Activated naive CD4-positive, alpha-beta T cell treated with anti-CD3 and anti-CD28 coated beads for 36 hours (primary cell): Measurements from ENCODE around the gene RIMOC1. TPM values are rescaled to one million over a fixed set of nuclear protein-coding genes. Genes with fewer than 3 reads are reported as not detected.

Source experiments
- CTCF ChIA-PET: fragments of 350-600 bp; sonication (Branson Sonifier 250); formaldehyde crosslinking; loops from one replicate; lab custom pipeline; 2021; ENCODE audit warnings: antibody characterized with exemption; lab: Charles Lee
- DNase-seq: peaks from one replicate; pipeline ENCODE4 v3.0.0-alpha.2; 2020
- H3K27ac Mint-ChIP-seq: one replicate; pipeline ENCODE4 v1.8.0; 2021; ENCODE audit warnings: mild to moderate bottlenecking, mixed read lengths
- H3K27me3 Mint-ChIP-seq: one replicate; pipeline ENCODE4 v1.8.0; 2021; ENCODE audit warnings: low read depth, mixed read lengths
- H3K36me3 Mint-ChIP-seq: one replicate; pipeline ENCODE4 v1.8.0; 2021; ENCODE audit warnings: low read depth, mixed read lengths
- H3K4me1 Mint-ChIP-seq: one replicate; pipeline ENCODE4 v1.8.0; 2021; ENCODE audit warnings: low read depth, mixed read lengths
- H3K4me3 Mint-ChIP-seq: one replicate; pipeline ENCODE4 v1.8.0; 2021; ENCODE audit warnings: mild to moderate bottlenecking, moderate library complexity, mixed read lengths
- H3K9me3 Mint-ChIP-seq: one replicate; pipeline ENCODE4 v1.8.0; 2021; ENCODE audit warnings: mixed read lengths
- intact Hi-C: fragments of 100-400 bp; cut with micrococcal nuclease; formaldehyde crosslinking; loops from one replicate; pipeline ENCODE4 v1.15.1; 2023
- total RNA-seq, 2 experiments: library from RNA; stranded (reverse); gene quantifications; one replicate each; pipeline ENCODE4 v1.2.3, GENCODE V29; 2021

Gene RIMOC1
- 10 to 100 TPM; 16.6 to 19.6 TPM for total RNA-seq

GRCh38 chr5:41903892-41904799 is at the start of gene RIMOC1:
Gene RIMOC1 (plus strand): TSS chr5:41904344. CDS start chr5:41904368, 24 bp downstream.
- intact Hi-C loops = loop anchor here (1.0 to 10.0 kb wide), 8 partner anchors 21 to 1411 kb away; partner anchors contain the start of genes FBXO4, HMGCS1, OXCT1 and RPL37
- CTCF ChIA-PET = interaction anchor here (0.6 to 1.1 kb wide), 6 partner anchors 9 to 50 kb away, joined by 3 to 5 read pairs (median 4); partner anchors contain the start of gene FBXO4
- peaks cover 38% of the 10 kb centered on the region for H3K4me1 Mint-ChIP-seq
- peak; percentile 98 for DNase-seq
- peak within 1 kb of the TSS; percentile 88 for H3K27ac Mint-ChIP-seq
- H3K36me3 Mint-ChIP-seq = peaks cover 6% of the 10 kb centered on the region
- H3K4me3 Mint-ChIP-seq = peak within 1 kb of the TSS; percentile 79
- H3K9me3 Mint-ChIP-seq = no peaks in the 10 kb centered on the region
- no peaks in the 10 kb centered on the region for H3K27me3 Mint-ChIP-seq

GRCh38 chr5:41856644-41857491 is 47.3 kb upstream of the RIMOC1 start:
- DNase-seq = peak; percentile 69
- Mint-ChIP-seq H3K4me3 (no peak overlapping the region), H3K9me3 (no peaks in the 10 kb centered on the region), H3K27ac (no peak overlapping the region), H3K36me3 (peaks cover 24% of the 10 kb centered on the region), H3K4me1 (peaks cover 26% of the 10 kb centered on the region), H3K27me3 (no peaks in the 10 kb centered on the region)
- CTCF ChIA-PET = interaction anchor here (0.6 to 5.1 kb wide), 19 partner anchors 10 to 1033 kb away, joined by 3 to 68 read pairs (median 4); partner anchors contain the start of gene RIMOC1
- intact Hi-C loops = loop anchor here (1.0 to 5.0 kb wide), 7 partner anchors 47 to 1030 kb away; partner anchors contain the start of genes FBXO4 and RIMOC1

- CTCF ChIA-PET = interaction anchor here (1.0 to 5.1 kb wide), 3 partner anchors 14 to 199 kb away, joined by 5 to 27 read pairs (median 5); no protein-coding TSS in a partner anchor
- no peak overlapping the region for H3K27ac Mint-ChIP-seq
- DNase-seq = no peak
- H3K4me3 Mint-ChIP-seq = no peak overlapping the region
- H3K27me3 Mint-ChIP-seq = no peaks in the 10 kb centered on the region
- no peaks in the 10 kb centered on the region for H3K9me3 Mint-ChIP-seq
- intact Hi-C loops = loop anchor here (1.0 to 5.0 kb wide), 3 partner anchors 725 to 1029 kb away; no protein-coding TSS in a partner anchor
- peaks cover 20% of the 10 kb centered on the region for H3K36me3 Mint-ChIP-seq
- peaks cover 21% of the 10 kb centered on the region for H3K4me1 Mint-ChIP-seq
Measured at GRCh38 chr5:41857989-41858388, 46.2 kb upstream of the RIMOC1 start.

GRCh38 chr5:41858890-41859289 is 45.3 kb upstream of the RIMOC1 start:
- Mint-ChIP-seq H3K27ac (peak overlapping the region; percentile 77), H3K27me3 (no peaks in the 10 kb centered on the region), H3K4me3 (no peak overlapping the region), H3K4me1 (peaks cover 25% of the 10 kb centered on the region), H3K9me3 (no peaks in the 10 kb centered on the region), H3K36me3 (peaks cover 19% of the 10 kb centered on the region)
- intact Hi-C loops = loop anchor here (5.0 kb wide), 2 partner anchors 908 to 1028 kb away; no protein-coding TSS in a partner anchor
- CTCF ChIA-PET = interaction anchor here (1.6 to 1.7 kb wide), 2 partner anchors 10 to 45 kb away, joined by 5 read pairs; no protein-coding TSS in a partner anchor
- no peak for DNase-seq

GRCh38 chr5:41863871-41864486 is 40.2 kb upstream of the RIMOC1 start:
- no peak for DNase-seq
- Mint-ChIP-seq H3K27me3 (no peaks in the 10 kb centered on the region), H3K9me3 (no peaks in the 10 kb centered on the region), H3K4me3 (peak overlapping the region; percentile 10), H3K36me3 (peaks cover 25% of the 10 kb centered on the region), H3K27ac (peak overlapping the region; percentile 76), H3K4me1 (peaks cover 64% of the 10 kb centered on the region)
- CTCF ChIA-PET = interaction anchor here (1.1 to 3.0 kb wide), 3 partner anchors 10 to 193 kb away, joined by 3 to 16 read pairs (median 10); no protein-coding TSS in a partner anchor
- intact Hi-C loops = loop anchor here (2.0 to 10.0 kb wide), 2 partner anchors 721 to 1531 kb away; no protein-coding TSS in a partner anchor

- Mint-ChIP-seq H3K4me1 (peaks cover 54% of the 10 kb centered on the region), H3K36me3 (peaks cover 10% of the 10 kb centered on the region), H3K27me3 (no peaks in the 10 kb centered on the region), H3K4me3 (peak overlapping the region; percentile 92), H3K9me3 (no peaks in the 10 kb centered on the region), H3K27ac (peak overlapping the region; percentile 88)
- intact Hi-C loops = loop anchor here (10.0 kb wide), 1 partner anchor 1526 kb away; no protein-coding TSS in a partner anchor
- peak; percentile 34 for DNase-seq
- CTCF ChIA-PET = interaction anchor here (1.1 to 1.3 kb wide), 2 partner anchors 10 to 26 kb away, joined by 4 to 5 read pairs; no protein-coding TSS in a partner anchor
Measured at GRCh38 chr5:41869151-41869723, 34.9 kb upstream of the RIMOC1 start.

GRCh38 chr5:41869724-41870626 is 34.2 kb upstream of the RIMOC1 start, which contains the start of gene OXCT1:
Gene OXCT1 (minus strand): TSS chr5:41870425. CDS start chr5:41870358, 67 bp downstream.
- no peaks in the 10 kb centered on the region for H3K27me3 Mint-ChIP-seq
- intact Hi-C loops = loop anchor here (1.0 to 10.0 kb wide), 8 partner anchors 34 to 1615 kb away; partner anchors contain the start of genes FBXO4, RIMOC1, RPL37 and TMEM267
- peaks cover 10% of the 10 kb centered on the region for H3K36me3 Mint-ChIP-seq
- peak within 1 kb of the TSS; percentile 88 for H3K27ac Mint-ChIP-seq
- peak within 1 kb of the TSS; percentile 92 for H3K4me3 Mint-ChIP-seq
- CTCF ChIA-PET = interaction anchor here (1.3 kb wide), 1 partner anchor 11 kb away, joined by 5 read pairs; no protein-coding TSS in a partner anchor
- no peaks in the 10 kb centered on the region for H3K9me3 Mint-ChIP-seq
- peak; percentile 93 for DNase-seq
- peaks cover 53% of the 10 kb centered on the region for H3K4me1 Mint-ChIP-seq

GRCh38 chr5:41870627-41871048 is 33.5 kb upstream of the RIMOC1 start:
- peak overlapping the region; percentile 88 for H3K27ac Mint-ChIP-seq
- no peaks in the 10 kb centered on the region for H3K27me3 Mint-ChIP-seq
- no peak for DNase-seq
- intact Hi-C loops = loop anchor here (1.0 to 10.0 kb wide), 7 partner anchors 34 to 1614 kb away; partner anchors contain the start of genes FBXO4, RIMOC1, RPL37 and TMEM267
- H3K36me3 Mint-ChIP-seq = peaks cover 10% of the 10 kb centered on the region
- CTCF ChIA-PET = no interaction called here
- H3K4me3 Mint-ChIP-seq = peak overlapping the region; percentile 92
- no peaks in the 10 kb centered on the region for H3K9me3 Mint-ChIP-seq
- H3K4me1 Mint-ChIP-seq = peaks cover 51% of the 10 kb centered on the region

- Mint-ChIP-seq H3K4me1 (peaks cover 41% of the 10 kb centered on the region), H3K4me3 (no peak overlapping the region), H3K36me3 (peaks cover 6% of the 10 kb centered on the region), H3K27ac (no peak overlapping the region), H3K9me3 (no peaks in the 10 kb centered on the region), H3K27me3 (no peaks in the 10 kb centered on the region)
- intact Hi-C loops = loop anchor here (5.0 to 10.0 kb wide), 4 partner anchors 1037 to 1613 kb away; partner anchors contain the start of genes RPL37, TMEM267 and TTC33
- CTCF ChIA-PET = no interaction called here
- no peak for DNase-seq
Measured at GRCh38 chr5:41871852-41872251, 32.3 kb upstream of the RIMOC1 start.
